Measurements from ENCODE around the gene NUDT14.

Gene NUDT14

GRCh38 chr14:105139831-105140239, 41.3 kb downstream of the NUDT14 start:
- Histone ChIP-seq H3K27me3 (replicated peaks in 2 of 5; ENCODE audit: control insufficient read depth in 4 of 5, insufficient read depth in 5 of 5, low read length in 4 of 5) (no peaks in the 10 kb centered on the region), H3K27ac (ENCODE audit: insufficient read depth in 1 of 2, low read depth in 1 of 2, low read length in 2 of 2, poor library complexity in 1 of 2, severe bottlenecking in 2 of 2) (no peak overlapping the region), H3K4me3 (ENCODE audit: control insufficient read depth in 1 of 7, extremely low read depth in 1 of 7, insufficient read depth in 4 of 7, low read depth in 2 of 7, low read length in 6 of 7) (no peak overlapping the region), H3K9me3 (ENCODE audit: control extremely low read depth in 1 of 5, control insufficient read depth in 4 of 5, insufficient read depth in 2 of 5, low read depth in 1 of 5, low read length in 4 of 5) (peaks cover 0 to 19% (median 11%) of the 10 kb centered on the region in 5 experiments), H3K4me1 (ENCODE audit: control extremely low read depth in 1 of 4, control insufficient read depth in 4 of 4, insufficient read depth in 4 of 4, low read length in 3 of 4) (no peaks in the 10 kb centered on the region), H3K36me3 (ENCODE audit: control insufficient read depth in 4 of 4, insufficient read depth in 4 of 4, low read length in 3 of 4) (no peaks in the 10 kb centered on the region)
- no peak for DNase-seq
- POLR2A ChIA-PET, result no interaction called here
- 100% methylated on average over 5 of the region's 5 CpGs for WGBS (ENCODE audit: insufficient coverage)
- CTCF ChIA-PET, result no interaction called here

- Histone ChIP-seq H3K9me3 (ENCODE audit: control extremely low read depth in 1 of 5, control insufficient read depth in 4 of 5, insufficient read depth in 2 of 5, low read depth in 1 of 5, low read length in 4 of 5) (peaks cover 0 to 19% (median 11%) of the 10 kb centered on the region in 5 experiments), H3K4me3 (ENCODE audit: control insufficient read depth in 1 of 7, extremely low read depth in 1 of 7, insufficient read depth in 4 of 7, low read depth in 2 of 7, low read length in 6 of 7) (no peak overlapping the region), H3K4me1 (ENCODE audit: control extremely low read depth in 1 of 4, control insufficient read depth in 4 of 4, insufficient read depth in 4 of 4, low read length in 3 of 4) (no peaks in the 10 kb centered on the region), H3K36me3 (ENCODE audit: control insufficient read depth in 4 of 4, insufficient read depth in 4 of 4, low read length in 3 of 4) (no peaks in the 10 kb centered on the region), H3K27ac (ENCODE audit: insufficient read depth in 1 of 2, low read depth in 1 of 2, low read length in 2 of 2, poor library complexity in 1 of 2, severe bottlenecking in 2 of 2) (no peak overlapping the region), H3K27me3 (replicated peaks in 2 of 5; ENCODE audit: control insufficient read depth in 4 of 5, insufficient read depth in 5 of 5, low read length in 4 of 5) (peaks cover 0 to 3% (median 0%) of the 10 kb centered on the region in 5 experiments)
- ChIA-PET POLR2A (no interaction called here), CTCF (no interaction called here)
- no peak for DNase-seq
- 70% methylated on average over 8 of the region's 10 CpGs for WGBS (ENCODE audit: insufficient coverage)
Observed at GRCh38 chr14:105139212-105139825, 41.8 kb downstream of the NUDT14 start.

GRCh38 chr14:105138551-105139111, 42.5 kb downstream of the NUDT14 start:
- H3K9me3 ChIP-seq (ENCODE audit: control extremely low read depth in 1 of 5, control insufficient read depth in 4 of 5, insufficient read depth in 2 of 5, low read depth in 1 of 5, low read length in 4 of 5), result peaks cover 0 to 19% (median 11%) of the 10 kb centered on the region in 5 experiments
- H3K27me3 ChIP-seq (replicated peaks in 2 of 5; ENCODE audit: control insufficient read depth in 4 of 5, insufficient read depth in 5 of 5, low read length in 4 of 5), result peaks cover 0 to 3% (median 0%) of the 10 kb centered on the region in 5 experiments
- ChIA-PET CTCF (no interaction called here), POLR2A (no interaction called here)
- 92% methylated on average over 11 of the region's 15 CpGs for WGBS (ENCODE audit: insufficient coverage)
- no peak overlapping the region for H3K27ac ChIP-seq (ENCODE audit: insufficient read depth in 1 of 2, low read depth in 1 of 2, low read length in 2 of 2, poor library complexity in 1 of 2, severe bottlenecking in 2 of 2)
- no peak overlapping the region for H3K4me3 ChIP-seq (ENCODE audit: control insufficient read depth in 1 of 7, extremely low read depth in 1 of 7, insufficient read depth in 4 of 7, low read depth in 2 of 7, low read length in 6 of 7)
- H3K36me3 ChIP-seq (ENCODE audit: control insufficient read depth in 4 of 4, insufficient read depth in 4 of 4, low read length in 3 of 4), result no peaks in the 10 kb centered on the region
- no peaks in the 10 kb centered on the region for H3K4me1 ChIP-seq (ENCODE audit: control extremely low read depth in 1 of 4, control insufficient read depth in 4 of 4, insufficient read depth in 4 of 4, low read length in 3 of 4)
- DNase-seq, result no peak

- POLR2A ChIA-PET, result no interaction called here
- Histone ChIP-seq H3K27ac (ENCODE audit: insufficient read depth in 1 of 2, low read depth in 1 of 2, low read length in 2 of 2, poor library complexity in 1 of 2, severe bottlenecking in 2 of 2) (no peak overlapping the region), H3K4me3 (ENCODE audit: control insufficient read depth in 1 of 7, extremely low read depth in 1 of 7, insufficient read depth in 4 of 7, low read depth in 2 of 7, low read length in 6 of 7) (no peak overlapping the region), H3K4me1 (ENCODE audit: control extremely low read depth in 1 of 4, control insufficient read depth in 4 of 4, insufficient read depth in 4 of 4, low read length in 3 of 4) (no peaks in the 10 kb centered on the region), H3K9me3 (ENCODE audit: control extremely low read depth in 1 of 5, control insufficient read depth in 4 of 5, insufficient read depth in 2 of 5, low read depth in 1 of 5, low read length in 4 of 5) (peaks cover 0 to 19% (median 11%) of the 10 kb centered on the region in 5 experiments), H3K27me3 (replicated peaks in 2 of 5; ENCODE audit: control insufficient read depth in 4 of 5, insufficient read depth in 5 of 5, low read length in 4 of 5) (peaks cover 0 to 6% (median 0%) of the 10 kb centered on the region in 5 experiments), H3K36me3 (ENCODE audit: control insufficient read depth in 4 of 4, insufficient read depth in 4 of 4, low read length in 3 of 4) (no peaks in the 10 kb centered on the region)
- CTCF ChIA-PET, result interaction anchor here (0.6 to 0.9 kb wide), 2 partner anchors 63 to 306 kb away, joined by 3 read pairs; no protein-coding TSS in a partner anchor
- WGBS (ENCODE audit: insufficient coverage), result 98% methylated on average over 18 of the region's 19 CpGs
- DNase-seq, result no peak
Observed at GRCh38 chr14:105138021-105138541, 43.0 kb downstream of the NUDT14 start.

GRCh38 chr14:105137481-105138020, 43.6 kb downstream of the NUDT14 start:
- ChIA-PET POLR2A (no interaction called here), CTCF (interaction anchor here (0.6 to 1.0 kb wide), 3 partner anchors 18 to 305 kb away, joined by 3 read pairs; no protein-coding TSS in a partner anchor)
- Histone ChIP-seq H3K4me3 (ENCODE audit: control insufficient read depth in 1 of 7, extremely low read depth in 1 of 7, insufficient read depth in 4 of 7, low read depth in 2 of 7, low read length in 6 of 7) (no peak overlapping the region), H3K9me3 (ENCODE audit: control extremely low read depth in 1 of 5, control insufficient read depth in 4 of 5, insufficient read depth in 2 of 5, low read depth in 1 of 5, low read length in 4 of 5) (peaks cover 0 to 19% (median 11%) of the 10 kb centered on the region in 5 experiments), H3K27me3 (replicated peaks in 2 of 5; ENCODE audit: control insufficient read depth in 4 of 5, insufficient read depth in 5 of 5, low read length in 4 of 5) (peaks cover 0 to 8% (median 0%) of the 10 kb centered on the region in 5 experiments), H3K27ac (ENCODE audit: insufficient read depth in 1 of 2, low read depth in 1 of 2, low read length in 2 of 2, poor library complexity in 1 of 2, severe bottlenecking in 2 of 2) (no peak overlapping the region), H3K36me3 (ENCODE audit: control insufficient read depth in 4 of 4, insufficient read depth in 4 of 4, low read length in 3 of 4) (no peaks in the 10 kb centered on the region), H3K4me1 (ENCODE audit: control extremely low read depth in 1 of 4, control insufficient read depth in 4 of 4, insufficient read depth in 4 of 4, low read length in 3 of 4) (no peaks in the 10 kb centered on the region)
- no peak for DNase-seq
- WGBS (ENCODE audit: insufficient coverage), result 91% methylated on average over 10 of the region's 14 CpGs

GRCh38 chr14:105136401-105137322, 44.5 kb downstream of the NUDT14 start:
- WGBS (ENCODE audit: insufficient coverage), result 86% methylated on average over 44 of the region's 50 CpGs
- peaks cover 0 to 8% (median 0%) of the 10 kb centered on the region in 5 experiments for H3K27me3 ChIP-seq (replicated peaks in 2 of 5; ENCODE audit: control insufficient read depth in 4 of 5, insufficient read depth in 5 of 5, low read length in 4 of 5)
- POLR2A ChIA-PET, result no interaction called here
- CTCF ChIA-PET, result interaction anchor here (0.9 to 1.0 kb wide), 2 partner anchors 19 to 65 kb away, joined by 3 read pairs; no protein-coding TSS in a partner anchor
- H3K4me1 ChIP-seq (ENCODE audit: control extremely low read depth in 1 of 4, control insufficient read depth in 4 of 4, insufficient read depth in 4 of 4, low read length in 3 of 4), result no peaks in the 10 kb centered on the region
- H3K4me3 ChIP-seq (ENCODE audit: control insufficient read depth in 1 of 7, extremely low read depth in 1 of 7, insufficient read depth in 4 of 7, low read depth in 2 of 7, low read length in 6 of 7), result no peak overlapping the region
- H3K36me3 ChIP-seq (ENCODE audit: control insufficient read depth in 4 of 4, insufficient read depth in 4 of 4, low read length in 3 of 4), result no peaks in the 10 kb centered on the region
- H3K9me3 ChIP-seq (ENCODE audit: control extremely low read depth in 1 of 5, control insufficient read depth in 4 of 5, insufficient read depth in 2 of 5, low read depth in 1 of 5, low read length in 4 of 5), result peaks cover 3 to 23% (median 11%) of the 10 kb centered on the region in 5 experiments
- H3K27ac ChIP-seq (ENCODE audit: insufficient read depth in 1 of 2, low read depth in 1 of 2, low read length in 2 of 2, poor library complexity in 1 of 2, severe bottlenecking in 2 of 2), result no peak overlapping the region
- DNase-seq, result no peak
